Smooth muscle cell (in vitro differentiated cells): ENCODE measurements around the gene NPIPA1. TPM values are rescaled to one million over a fixed set of nuclear protein-coding genes. Genes with fewer than 3 reads are reported as not detected.
A peak's percentile ranks its signal among the peaks of the same experiment; 100 is the strongest.
"Not testable (repeated sequence)": the region's sequence is repeated elsewhere in the genome, so short reads cannot be mapped to it uniquely, and the experiment has no call there.

Experiments used
- DNase-seq: peaks from one replicate; lab custom pipeline; 2025; ENCODE audit not compliant: unreplicated experiment; lab: John Stamatoyannopoulos, UW
- H2AFZ ChIP-seq: fragments of 200-600 bp; sonication (generic); 2 replicates; pipeline ENCODE4 v1.6.0; 2016; ENCODE audit warnings: antibody characterized with exemption, low read depth, mild to moderate bottlenecking
- H3F3A ChIP-seq: fragments of 200-600 bp; sonication (generic); 2 replicates; pipeline ENCODE4 v1.6.0; 2017; ENCODE audit warnings: antibody characterized with exemption, low read depth
- H3K27ac ChIP-seq: fragments of 200-600 bp; sonication (generic); 2 replicates; pipeline ENCODE4 v1.5.1; 2016; ENCODE audit warnings: low read depth, mild to moderate bottlenecking
- H3K27me3 ChIP-seq: fragments of 200-600 bp; sonication (generic); 2 replicates; pipeline ENCODE4 v1.6.1; 2016; ENCODE audit warnings: low read depth, mild to moderate bottlenecking
- H3K36me3 ChIP-seq: fragments of 200-600 bp; sonication (generic); 2 replicates; pipeline ENCODE4 v1.5.1; 2016; ENCODE audit warnings: low read depth
- H3K4me1 ChIP-seq: fragments of 200-600 bp; sonication (generic); 2 replicates; pipeline ENCODE4 v1.5.1; 2016; ENCODE audit warnings: low read depth
- H3K4me2 ChIP-seq: fragments of 200-600 bp; sonication (generic); 2 replicates; pipeline ENCODE4 v1.6.0; 2016; ENCODE audit warnings: mild to moderate bottlenecking
- H3K4me3 ChIP-seq: fragments of 200-600 bp; sonication (generic); 2 replicates; pipeline ENCODE4 v1.5.1; 2016; ENCODE audit warnings: mild to moderate bottlenecking
- H3K79me2 ChIP-seq: fragments of 200-600 bp; sonication (generic); 2 replicates; pipeline ENCODE4 v1.6.0; 2016; ENCODE audit warnings: low read depth, mild to moderate bottlenecking
- H3K9ac ChIP-seq: fragments of 200-600 bp; sonication (generic); 2 replicates; pipeline ENCODE4 v1.6.0; 2016; ENCODE audit warnings: low read depth
- H3K9me3 ChIP-seq: fragments of 200-600 bp; sonication (generic); replicated peaks from 2 replicates; pipeline ENCODE4 v1.5.1; 2016; ENCODE audit warnings: low read depth
- H4K20me1 ChIP-seq: fragments of 200-600 bp; sonication (generic); 2 replicates; pipeline ENCODE4 v1.6.0; 2016; ENCODE audit warnings: low read depth
- WGBS: methylation state at CpG from one replicate; pipeline ENCODE4 v1.1.7; 2016; ENCODE audit warnings: low lambda C conversion rate; 5-methylcytosine and 5-hydroxymethylcytosine counted together
- polyA plus RNA-seq: library from polyadenylated mRNA; unstranded; fragments of >200 nt; fragmentation: Nextera tagmentation; extraction: Ambion mirVana; gene quantifications from 2 replicates; pipeline ENCODE4 v1.2.1, GENCODE V29; 2016
- total RNA-seq: library from RNA; depleted of rRNA; stranded (reverse); fragments of >200 nt; gene quantifications from 2 replicates; pipeline ENCODE4 v1.2.3, GENCODE V29; 2014
- TF ChIP-seq, protein P1 (sequence below): fragments of 200-600 bp; sonication (generic); IDR thresholded peaks from 2 replicates; pipeline ENCODE4 v1.5.1; 2017; ENCODE audit warnings: borderline replicate concordance, mild to moderate bottlenecking, antibody characterized with exemption; ENCODE audit not compliant: insufficient read depth, poor library complexity, severe bottlenecking

NPIPA1 gene
- total RNA-seq: 34.6 and 39.5 TPM in 2 replicates
- polyA plus RNA-seq: 34.8 and 38.0 TPM in 2 replicates

DNA sequence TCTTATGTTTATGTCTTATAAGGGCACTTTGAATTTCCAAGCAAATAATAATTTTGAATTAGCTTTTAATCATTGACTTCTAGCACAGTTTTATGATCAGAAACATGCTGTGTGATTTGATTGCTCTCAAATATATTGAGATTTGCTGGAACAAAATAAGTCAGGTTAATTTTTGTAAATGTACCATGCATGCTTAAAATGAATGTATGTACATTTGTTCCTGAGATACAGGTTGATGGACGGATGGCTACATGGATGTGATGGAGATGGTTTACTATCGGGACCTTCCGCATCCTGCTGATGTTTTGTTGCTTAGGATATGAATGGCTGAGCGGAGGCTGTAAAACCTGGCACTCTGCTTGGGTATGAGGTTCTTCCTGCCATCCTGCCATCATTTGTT, at the start of gene NPIPA1:
TSS of gene NPIPA1 (plus strand) at position 301 of the 400 bp plus-strand sequence. CDS start at position 301, 0 bp downstream.
- H3F3A ChIP-seq, H3K4me3 ChIP-seq, H2AFZ ChIP-seq, H4K20me1 ChIP-seq, H3K9ac ChIP-seq, H3K9me3 ChIP-seq, H3K27ac ChIP-seq, H3K27me3 ChIP-seq, H3K79me2 ChIP-seq, H3K36me3 ChIP-seq, H3K4me2 ChIP-seq, H3K4me1 ChIP-seq, DNase-seq: not testable (repeated sequence)
- WGBS: no CpG with 5 or more reads among the region's 4 CpGs

DNA sequence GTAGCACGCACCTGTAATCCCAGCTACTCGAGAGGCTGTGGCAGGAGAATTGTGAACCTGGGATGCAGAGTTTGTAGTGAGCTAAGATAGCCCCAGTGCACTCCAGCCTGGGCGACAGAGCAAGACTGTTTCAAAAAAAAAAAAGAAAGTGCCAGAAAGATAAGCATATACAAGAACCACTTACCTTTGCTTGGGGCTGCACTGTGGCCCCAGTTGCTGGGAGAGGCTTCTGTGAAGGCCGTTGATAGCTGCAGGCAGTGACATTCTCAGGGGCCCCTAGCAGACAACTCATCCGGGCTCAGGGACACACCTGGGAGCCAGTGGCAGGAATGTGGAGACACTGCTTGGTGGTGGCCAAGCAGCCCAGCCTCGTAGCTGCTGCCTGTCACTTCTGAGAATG, 45.1 kb upstream of the NPIPA1 start:
- H3K4me1 ChIP-seq, H3K4me2 ChIP-seq: not testable (repeated sequence)

DNA sequence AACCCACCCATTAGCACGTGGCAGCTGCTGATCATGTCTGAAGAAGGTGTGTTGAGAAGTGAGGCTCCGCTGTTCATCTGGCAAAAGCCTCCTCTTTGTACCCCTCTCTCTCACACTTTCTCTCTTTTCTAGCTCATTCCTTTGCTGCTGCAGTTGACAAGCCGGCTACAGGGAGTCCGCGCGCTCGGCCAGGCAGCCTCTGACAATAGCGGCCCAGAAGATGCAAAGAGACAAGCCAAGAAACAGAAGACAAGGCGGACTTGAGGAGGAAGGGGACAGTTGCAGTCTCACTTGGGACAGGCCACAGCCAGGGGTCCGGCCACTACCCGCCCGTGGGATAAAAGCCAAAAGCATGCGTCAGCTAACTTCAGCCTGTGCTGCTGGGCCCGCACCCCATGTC, 41.9 kb upstream of the NPIPA1 start:
- 94% methylated on average over 11 of the region's 14 CpGs for WGBS
- not testable (repeated sequence) for H3K27me3 ChIP-seq, H3K27ac ChIP-seq, H3K4me3 ChIP-seq, H2AFZ ChIP-seq, DNase-seq, H3K9ac ChIP-seq, H3K4me2 ChIP-seq, H3K9me3 ChIP-seq, H3K79me2 ChIP-seq, H3K4me1 ChIP-seq, H4K20me1 ChIP-seq, H3K36me3 ChIP-seq, H3F3A ChIP-seq

More for the DNA sequence above, 45.1 kb upstream of the NPIPA1 start:
- 69% methylated on average over 4 of the region's 6 CpGs for WGBS
- not testable (repeated sequence) for H3K27ac ChIP-seq, H3K36me3 ChIP-seq, DNase-seq, H3K79me2 ChIP-seq, H3F3A ChIP-seq, H3K4me3 ChIP-seq, H2AFZ ChIP-seq, H3K9me3 ChIP-seq, H3K27me3 ChIP-seq, H4K20me1 ChIP-seq, H3K9ac ChIP-seq

DNA sequence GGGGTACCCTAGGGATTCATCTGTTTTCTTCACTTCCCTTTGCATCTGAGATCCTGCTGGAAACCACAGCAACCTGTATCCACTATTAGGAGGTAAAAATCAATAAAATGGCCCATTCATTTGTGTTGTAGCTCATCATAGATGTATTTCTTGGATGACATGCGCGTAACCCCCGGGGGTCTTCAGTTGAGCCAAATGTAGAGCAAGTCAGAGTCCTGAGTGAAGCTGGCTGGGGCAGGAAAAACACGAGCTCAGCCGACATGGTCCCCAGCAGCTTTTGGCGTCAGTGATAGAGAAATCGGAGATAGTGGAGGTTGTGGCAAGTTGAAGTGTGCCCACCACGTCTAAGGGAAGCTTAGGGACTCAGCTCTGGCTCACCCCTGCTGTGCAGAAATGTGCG, 41.2 kb upstream of the NPIPA1 start:
- not testable (repeated sequence) for H3K79me2 ChIP-seq, H3F3A ChIP-seq, H2AFZ ChIP-seq, H3K4me3 ChIP-seq, H3K4me1 ChIP-seq, H4K20me1 ChIP-seq, H3K36me3 ChIP-seq, DNase-seq, H3K9me3 ChIP-seq, H3K4me2 ChIP-seq, H3K9ac ChIP-seq, H3K27me3 ChIP-seq, H3K27ac ChIP-seq
- WGBS: 64% methylated on average over 8 of the region's 9 CpGs

DNA sequence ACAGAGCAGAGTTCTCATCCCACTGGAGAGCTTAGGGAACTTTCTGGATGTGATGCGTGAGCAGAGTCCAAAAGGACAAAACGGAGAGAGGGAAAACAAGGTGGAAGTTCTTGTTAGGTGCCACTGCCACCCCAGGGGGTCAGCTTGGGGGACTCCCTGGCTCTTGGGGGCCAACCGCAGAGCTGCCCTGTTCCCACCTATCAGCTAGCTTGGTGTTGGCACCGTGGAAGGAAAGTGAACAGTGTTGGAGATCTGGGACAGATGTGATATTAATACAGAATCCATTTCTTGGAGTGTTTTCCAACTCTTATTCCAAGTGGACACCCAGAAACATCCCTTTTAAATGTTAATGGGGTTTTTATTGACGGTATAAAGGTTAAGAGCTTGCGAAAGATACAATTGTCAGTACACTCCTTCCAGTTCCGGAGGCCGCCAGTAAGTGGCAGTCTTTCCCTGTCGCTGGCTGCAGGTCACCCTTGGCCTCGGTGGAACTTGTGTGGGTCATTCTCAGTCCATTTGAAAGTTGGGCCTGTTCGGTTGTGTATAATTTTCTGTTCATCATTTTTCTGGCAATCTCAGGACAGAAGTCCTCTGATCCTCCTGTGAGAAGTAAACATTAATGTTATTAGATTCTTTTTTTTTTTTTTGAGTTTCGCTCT, 40.1 kb upstream of the NPIPA1 start:
- H3K9ac ChIP-seq, H3K79me2 ChIP-seq, DNase-seq, H3K9me3 ChIP-seq, H3K4me1 ChIP-seq, H4K20me1 ChIP-seq, H3F3A ChIP-seq, H3K27me3 ChIP-seq, H2AFZ ChIP-seq, H3K36me3 ChIP-seq, H3K4me3 ChIP-seq, H3K27ac ChIP-seq, H3K4me2 ChIP-seq: not testable (repeated sequence)
- WGBS: 78% methylated on average over 5 of the region's 12 CpGs
- TF ChIP-seq, protein P1, sequence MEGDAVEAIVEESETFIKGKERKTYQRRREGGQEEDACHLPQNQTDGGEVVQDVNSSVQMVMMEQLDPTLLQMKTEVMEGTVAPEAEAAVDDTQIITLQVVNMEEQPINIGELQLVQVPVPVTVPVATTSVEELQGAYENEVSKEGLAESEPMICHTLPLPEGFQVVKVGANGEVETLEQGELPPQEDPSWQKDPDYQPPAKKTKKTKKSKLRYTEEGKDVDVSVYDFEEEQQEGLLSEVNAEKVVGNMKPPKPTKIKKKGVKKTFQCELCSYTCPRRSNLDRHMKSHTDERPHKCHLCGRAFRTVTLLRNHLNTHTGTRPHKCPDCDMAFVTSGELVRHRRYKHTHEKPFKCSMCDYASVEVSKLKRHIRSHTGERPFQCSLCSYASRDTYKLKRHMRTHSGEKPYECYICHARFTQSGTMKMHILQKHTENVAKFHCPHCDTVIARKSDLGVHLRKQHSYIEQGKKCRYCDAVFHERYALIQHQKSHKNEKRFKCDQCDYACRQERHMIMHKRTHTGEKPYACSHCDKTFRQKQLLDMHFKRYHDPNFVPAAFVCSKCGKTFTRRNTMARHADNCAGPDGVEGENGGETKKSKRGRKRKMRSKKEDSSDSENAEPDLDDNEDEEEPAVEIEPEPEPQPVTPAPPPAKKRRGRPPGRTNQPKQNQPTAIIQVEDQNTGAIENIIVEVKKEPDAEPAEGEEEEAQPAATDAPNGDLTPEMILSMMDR: peak; percentile 15

DNA sequence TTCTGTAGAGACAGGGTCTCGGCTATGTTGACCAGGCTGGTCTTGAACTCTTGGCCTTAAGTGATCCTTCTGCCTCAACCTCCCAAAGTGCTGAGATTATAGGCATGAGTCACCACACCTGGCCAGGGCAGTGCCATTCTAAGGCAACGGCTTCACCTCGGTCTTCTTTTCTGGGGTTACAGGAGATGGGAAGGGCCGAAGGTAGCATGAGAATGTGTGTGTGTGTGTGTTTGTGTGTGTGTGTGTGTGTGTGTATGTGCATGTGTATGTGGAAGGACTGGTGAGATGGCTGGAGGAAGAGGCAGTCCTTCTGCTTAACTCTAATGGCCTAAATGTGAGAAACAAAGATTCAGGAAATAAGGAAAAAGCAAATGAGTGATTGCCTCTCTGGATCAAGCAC, 39.1 kb upstream of the NPIPA1 start:
- H3K79me2 ChIP-seq, H3K9me3 ChIP-seq, H3K4me3 ChIP-seq, H3K27me3 ChIP-seq, H3F3A ChIP-seq, H3K4me1 ChIP-seq, H3K36me3 ChIP-seq, H4K20me1 ChIP-seq, H3K27ac ChIP-seq, H3K9ac ChIP-seq, H3K4me2 ChIP-seq, H2AFZ ChIP-seq, DNase-seq: not testable (repeated sequence)
- over 99% methylated on average over 4 of the region's 4 CpGs for WGBS

DNA sequence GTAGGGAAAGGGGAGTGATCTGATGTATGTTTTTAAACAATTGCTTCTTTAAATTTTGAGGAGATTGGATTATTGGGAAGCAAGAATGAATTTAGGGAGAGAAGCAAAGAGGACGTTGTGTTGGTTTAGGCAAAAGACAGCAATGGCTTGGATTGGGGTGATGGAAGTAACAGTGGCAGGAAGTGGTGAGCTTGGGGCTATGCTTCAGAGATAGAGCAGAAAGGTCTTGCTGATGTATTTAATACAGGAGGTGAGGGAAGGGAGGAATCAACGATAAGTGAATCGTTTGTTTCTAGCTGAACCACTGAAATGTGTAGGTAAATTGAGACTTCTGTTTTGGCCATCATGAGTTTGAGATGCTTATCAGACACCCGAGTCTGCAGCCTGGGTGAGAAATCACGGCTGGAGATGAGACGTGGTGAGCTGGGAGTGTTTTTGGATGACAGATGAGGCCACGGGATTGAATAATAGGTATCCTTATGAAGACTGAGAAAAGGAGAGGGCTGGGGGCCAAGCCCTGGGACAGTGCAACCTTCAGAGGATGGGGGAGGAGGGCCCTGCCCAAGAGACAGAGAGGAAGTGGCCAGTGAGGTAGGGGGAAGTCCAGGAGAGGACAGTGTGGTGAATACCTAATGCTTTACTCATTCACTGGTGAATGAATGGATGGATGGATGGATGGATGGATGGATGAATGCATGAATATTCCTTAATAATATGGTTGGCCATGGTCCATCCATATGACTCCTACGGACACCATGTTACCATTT, 33.9 kb upstream of the NPIPA1 start:
- H3F3A ChIP-seq, DNase-seq, H3K27me3 ChIP-seq, H3K4me3 ChIP-seq, H3K9me3 ChIP-seq, H2AFZ ChIP-seq, H3K9ac ChIP-seq, H3K27ac ChIP-seq, H3K4me2 ChIP-seq, H3K79me2 ChIP-seq, H3K4me1 ChIP-seq, H3K36me3 ChIP-seq, H4K20me1 ChIP-seq: not testable (repeated sequence)
- WGBS: 84% methylated on average over 7 of the region's 8 CpGs
